HAP-1 (cell line): ENCODE measurements around the gene ZNF213.

Experiments used
- DNase-seq, 2 experiments: peaks; one replicate each; pipeline ENCODE4 v3.0.0-alpha.2; 2016 to 2020; ENCODE audit warnings: low spot score in 2 of 2
- H3K27me3 ChIP-seq: fragments of 250-450 bp; sonication (Bioruptor Pico); 2 replicates; pipeline ENCODE4 v1.5.1; 2020; ENCODE audit warnings: low read depth, mild to moderate bottlenecking, moderate library complexity
- H3K36me3 ChIP-seq: fragments of 250-450 bp; sonication (Bioruptor Pico); replicated peaks from 2 replicates; pipeline ENCODE4 v1.5.1; 2020; ENCODE audit warnings: mild to moderate bottlenecking
- H3K4me1 ChIP-seq: fragments of 250-450 bp; sonication (Bioruptor Pico); 2 replicates; pipeline ENCODE4 v1.5.1; 2020; ENCODE audit warnings: mild to moderate bottlenecking
- H3K4me3 ChIP-seq: fragments of 250-450 bp; sonication (Bioruptor Pico); 2 replicates; pipeline ENCODE4 v1.5.1; 2020; ENCODE audit warnings: mild to moderate bottlenecking, moderate library complexity
- H3K9me3 ChIP-seq: fragments of 250-450 bp; sonication (Bioruptor Pico); 2 replicates; pipeline ENCODE4 v1.5.1; 2020; ENCODE audit warnings: mild to moderate bottlenecking, moderate library complexity
- in situ Hi-C: fragments of 300-500 bp; cut with MboI; formaldehyde crosslinking; loops from 3 replicates; pipeline ENCODE4 v1.14.3; 2020; ENCODE audit warnings: low sequenced_read_pairs, inconsistent platforms, mixed read lengths

ZNF213 gene

DNA sequence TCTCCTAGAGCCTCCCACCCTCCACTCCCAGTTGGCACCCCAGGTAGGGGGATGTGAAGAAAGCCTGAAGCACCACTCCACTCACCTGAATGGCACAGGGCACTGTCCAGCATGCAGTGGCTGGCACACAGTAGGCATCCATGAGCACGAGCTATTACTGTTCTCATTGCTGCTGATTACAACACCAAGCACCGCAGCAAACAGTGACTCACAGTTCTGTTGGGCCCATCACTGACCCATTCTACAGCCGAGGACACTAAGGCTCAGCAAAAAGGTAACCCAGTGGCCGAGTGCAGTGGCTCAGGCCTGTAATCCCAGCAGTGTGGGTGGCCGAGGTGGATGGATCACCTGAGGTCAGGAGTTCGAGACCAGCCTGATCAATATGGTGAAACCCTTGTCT, 38.5 kb upstream of the ZNF213 start:
- H3K27me3 ChIP-seq: no peaks in the 10 kb centered on the region
- DNase-seq: no peak

DNA sequence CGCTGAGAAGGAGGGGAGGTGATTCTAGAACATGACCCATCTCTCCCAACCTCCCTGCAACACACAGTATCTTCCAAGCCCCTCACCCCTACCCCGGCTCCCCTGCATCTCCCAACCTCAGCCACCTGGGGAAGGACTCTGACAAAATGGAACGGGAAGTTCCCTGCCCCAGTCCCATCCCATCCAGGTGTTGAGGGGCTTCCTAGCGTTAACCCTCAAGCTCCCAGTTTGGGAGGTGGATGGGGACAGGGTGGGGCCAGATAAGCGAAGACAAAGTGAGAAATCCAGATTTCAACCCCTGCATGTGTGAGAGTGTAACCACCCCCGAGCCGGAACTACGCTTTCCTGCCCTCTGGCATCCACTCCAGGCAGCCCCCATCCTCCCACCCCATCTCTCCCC, 37.6 kb upstream of the ZNF213 start:
- H3K9me3 ChIP-seq: no peaks in the 10 kb centered on the region
- H3K4me1 ChIP-seq: peaks cover 21% of the 10 kb centered on the region
- no peaks in the 10 kb centered on the region for H3K27me3 ChIP-seq
- no peak overlapping the region for H3K4me3 ChIP-seq
- in situ Hi-C loops: loop anchor here (5.0 kb wide), 1 partner anchor 50 kb away; no protein-coding TSS in a partner anchor
- no peaks in the 10 kb centered on the region for H3K36me3 ChIP-seq
- no peak for DNase-seq

More for the DNA sequence above, 38.5 kb upstream of the ZNF213 start:
- Histone ChIP-seq H3K4me1 (peaks cover 15% of the 10 kb centered on the region), H3K36me3 (no peaks in the 10 kb centered on the region), H3K4me3 (no peak overlapping the region), H3K9me3 (no peaks in the 10 kb centered on the region)
- in situ Hi-C loops: loop anchor here (5.0 kb wide), 1 partner anchor 51 kb away; no protein-coding TSS in a partner anchor

DNA sequence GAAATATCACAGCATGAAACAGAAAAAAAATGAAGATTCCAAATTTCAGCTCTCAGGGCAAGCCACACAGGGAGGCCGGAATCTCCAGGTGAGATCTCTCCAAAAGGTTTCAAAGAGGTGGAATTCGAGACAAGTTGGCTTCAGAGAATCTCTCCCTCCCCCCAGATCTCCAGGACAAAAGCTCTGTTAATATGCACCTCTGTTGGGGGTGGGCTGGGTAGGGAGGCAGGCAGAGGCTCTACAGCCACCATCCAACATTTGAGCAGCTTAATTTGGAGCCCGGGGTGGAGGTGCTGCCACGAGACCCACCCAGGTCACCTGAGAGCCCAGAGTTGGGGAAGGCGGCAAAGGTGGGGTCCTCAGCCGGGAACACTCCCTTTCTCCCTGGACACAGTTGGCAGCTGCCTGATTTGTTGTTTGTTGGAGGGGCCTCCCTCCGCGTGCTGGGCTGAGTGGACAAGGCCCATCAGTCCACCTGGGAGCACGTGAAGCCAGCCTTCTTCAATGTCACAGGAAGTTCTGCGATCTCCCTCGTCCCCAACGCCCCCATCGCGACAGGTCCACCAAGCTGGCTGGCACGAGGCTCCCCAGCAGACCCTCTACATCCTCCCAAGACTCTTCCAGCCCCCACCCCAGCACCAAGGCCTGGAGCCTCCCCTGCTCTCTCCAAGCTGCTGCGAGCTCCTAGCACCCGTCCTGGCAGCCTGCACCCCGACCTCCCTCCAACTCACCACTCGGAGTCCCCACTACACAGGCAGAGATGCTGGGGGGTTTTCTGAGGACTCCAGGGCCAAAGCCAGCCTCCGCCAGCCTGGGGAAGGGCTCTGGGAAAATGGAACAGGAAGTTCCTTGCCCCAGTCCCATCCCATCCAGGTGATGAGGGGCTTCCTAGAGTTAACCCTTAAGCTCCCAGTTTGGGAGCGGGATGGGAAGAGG, 36.1 kb upstream of the ZNF213 start, which contains the start of gene ZSCAN10:
Gene ZSCAN10, minus strand, starts transcription at position 836 of the 936 bp plus-strand sequence. CDS start 6,357 bp downstream, outside the sequence.
- H3K9me3 ChIP-seq: no peaks in the 10 kb centered on the region
- H3K4me1 ChIP-seq: peaks cover 22% of the 10 kb centered on the region
- no peaks in the 10 kb centered on the region for H3K27me3 ChIP-seq
- in situ Hi-C loops: loop anchor here (5.0 kb wide), 1 partner anchor 49 kb away; no protein-coding TSS in a partner anchor
- H3K36me3 ChIP-seq: no peaks in the 10 kb centered on the region
- no peak for DNase-seq
- H3K4me3 ChIP-seq: no peak within 1 kb of the TSS

DNA sequence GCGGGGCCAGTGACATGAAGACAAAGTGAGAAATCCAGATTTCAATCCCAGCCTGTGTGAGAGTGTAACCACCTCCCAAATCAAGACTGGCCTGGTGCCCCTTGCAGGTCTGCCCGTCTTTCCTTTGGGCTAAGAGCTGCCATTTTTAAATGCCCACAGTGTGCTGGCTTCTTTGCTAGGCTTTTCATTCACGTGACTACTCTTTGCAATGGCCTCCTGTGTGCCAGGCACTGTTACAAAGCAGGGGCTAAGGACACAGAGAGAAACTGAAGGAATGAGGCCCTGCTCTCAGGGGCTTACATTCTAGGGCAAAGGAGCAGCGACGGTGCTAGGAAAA, 35.5 kb upstream of the ZNF213 start:
- in situ Hi-C loops: loop anchor here (5.0 kb wide), 1 partner anchor 48 kb away; no protein-coding TSS in a partner anchor
- Histone ChIP-seq H3K4me3 (no peak overlapping the region), H3K4me1 (peaks cover 22% of the 10 kb centered on the region)

DNA sequence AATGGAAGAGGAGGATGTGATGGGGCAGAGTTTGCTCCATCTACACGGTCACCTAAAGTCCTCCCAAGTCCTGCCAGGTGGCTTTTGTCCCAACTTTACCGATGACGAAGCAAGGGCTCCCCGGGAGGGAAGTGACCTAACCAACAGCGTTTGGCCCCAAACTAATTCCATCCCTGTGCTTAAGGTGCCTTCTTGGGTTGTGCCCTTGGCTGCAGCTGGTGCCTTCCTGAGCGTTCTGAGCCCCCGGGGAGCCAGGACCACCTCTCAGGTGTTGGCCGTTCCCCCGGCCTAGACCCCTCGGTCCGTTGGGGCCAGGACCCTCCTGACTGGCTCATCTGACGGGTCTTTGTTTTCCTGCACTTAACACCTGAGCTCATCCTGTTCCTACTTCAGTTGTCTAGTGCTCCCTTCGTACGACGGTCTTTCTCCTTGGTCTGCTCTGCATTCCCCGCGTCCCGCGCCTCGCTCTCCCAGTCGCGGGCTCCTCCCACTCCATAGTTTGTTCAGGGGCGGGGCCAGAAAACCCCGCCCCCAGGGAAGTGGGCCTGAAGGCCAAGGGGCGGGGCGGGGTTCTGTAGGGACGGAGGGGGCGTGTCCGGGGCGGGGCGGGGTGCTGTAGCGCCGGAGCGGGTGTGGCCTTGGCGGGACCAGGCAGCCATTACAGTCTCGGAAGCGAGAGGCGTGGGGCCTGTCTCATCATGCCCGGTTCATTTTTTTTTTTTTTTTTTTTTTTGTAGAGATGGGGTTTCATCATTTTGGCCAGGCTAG, 34.9 kb upstream of the ZNF213 start:
- Histone ChIP-seq H3K36me3 (no peaks in the 10 kb centered on the region), H3K4me1 (peaks cover 22% of the 10 kb centered on the region), H3K4me3 (no peak overlapping the region), H3K27me3 (no peaks in the 10 kb centered on the region), H3K9me3 (no peaks in the 10 kb centered on the region)
- in situ Hi-C loops: loop anchor here (5.0 kb wide), 1 partner anchor 47 kb away; no protein-coding TSS in a partner anchor
- peak; percentile 86 to 98 for DNase-seq

More for the DNA sequence above, 35.5 kb upstream of the ZNF213 start:
- Histone ChIP-seq H3K9me3 (no peaks in the 10 kb centered on the region), H3K36me3 (no peaks in the 10 kb centered on the region), H3K27me3 (no peaks in the 10 kb centered on the region)
- no peak for DNase-seq

DNA sequence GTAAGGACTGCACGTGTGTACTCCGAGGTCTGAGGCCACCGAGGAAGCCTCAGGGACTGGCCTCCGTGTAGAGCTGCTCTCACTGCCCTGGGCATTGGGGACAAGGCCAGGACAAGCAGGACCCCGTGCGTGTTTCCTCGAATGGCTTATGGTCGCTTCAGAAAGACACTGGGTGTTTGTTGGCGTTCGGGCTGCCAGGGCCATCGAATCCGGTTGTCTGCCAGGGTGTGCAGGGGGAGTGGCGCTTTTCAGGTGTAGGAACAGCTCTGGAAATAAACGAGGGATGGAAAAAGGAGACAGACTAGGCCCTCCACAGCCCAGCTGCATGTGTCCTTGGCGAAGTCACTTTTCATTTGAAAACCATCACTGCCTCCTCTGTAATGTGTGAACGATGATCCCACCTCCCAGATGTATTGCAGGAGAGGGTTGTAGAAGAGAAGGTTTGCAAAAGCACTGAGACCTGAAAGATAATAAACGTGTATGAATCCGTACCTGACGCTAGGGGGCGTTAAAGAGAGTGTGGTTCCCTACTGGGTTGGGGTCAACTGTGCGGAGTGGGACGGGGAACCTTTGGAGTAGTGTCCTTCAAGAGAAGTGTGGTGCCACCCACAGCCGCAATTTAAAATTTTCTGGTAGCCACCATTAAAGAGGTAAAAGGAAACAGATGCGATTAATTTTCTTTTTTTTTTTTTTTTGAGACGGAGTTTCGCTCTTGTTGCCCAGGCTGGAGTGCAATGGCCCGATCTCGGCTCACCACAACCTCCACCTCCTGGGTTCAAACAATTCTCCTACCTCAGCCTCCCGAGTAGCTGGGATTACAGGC, 33.6 kb upstream of the ZNF213 start:
- peak; percentile 42 to 75 for DNase-seq
- no peaks in the 10 kb centered on the region for H3K27me3 ChIP-seq
- H3K4me3 ChIP-seq: no peak overlapping the region
- H3K9me3 ChIP-seq: no peaks in the 10 kb centered on the region
- no peaks in the 10 kb centered on the region for H3K36me3 ChIP-seq
- H3K4me1 ChIP-seq: peaks cover 28% of the 10 kb centered on the region
- in situ Hi-C loops: no loop called here

DNA sequence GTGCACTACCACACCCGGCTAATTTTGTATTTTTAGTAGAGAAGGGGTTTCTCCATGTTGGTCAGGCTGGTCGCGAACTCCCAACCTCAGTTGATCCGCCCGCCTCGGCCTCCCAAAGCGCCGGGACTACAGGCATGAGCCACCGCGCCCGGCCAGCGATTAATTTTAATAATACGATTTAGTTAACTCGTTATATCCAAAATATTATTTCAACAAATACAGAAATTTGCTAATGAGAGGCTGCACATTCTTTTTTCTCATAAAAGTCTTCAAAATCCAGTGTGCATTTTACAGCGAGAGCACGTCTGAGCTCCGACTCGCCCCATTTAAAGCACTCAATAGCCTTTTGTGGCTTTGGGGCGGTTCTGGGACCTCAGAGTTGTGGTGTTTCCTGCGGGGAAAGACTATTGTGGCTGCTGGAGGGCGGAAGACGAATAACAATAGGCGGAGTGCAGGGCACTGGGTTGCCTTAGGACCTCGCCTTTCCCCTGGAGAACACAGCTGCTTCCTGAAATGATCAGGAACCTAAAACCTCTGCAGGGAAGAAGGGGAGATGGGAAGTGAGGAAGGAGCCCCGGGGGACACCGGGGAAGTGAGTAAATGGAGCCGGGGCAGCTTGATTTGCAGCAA, 32.9 kb upstream of the ZNF213 start:
- Histone ChIP-seq H3K36me3 (no peaks in the 10 kb centered on the region), H3K4me1 (peaks cover 28% of the 10 kb centered on the region), H3K27me3 (no peaks in the 10 kb centered on the region), H3K9me3 (no peaks in the 10 kb centered on the region), H3K4me3 (peak overlapping the region; percentile 7; the same call in 1 of the 2 replicates)
- in situ Hi-C loops: no loop called here
- DNase-seq: peak; percentile 87 to 92

DNA sequence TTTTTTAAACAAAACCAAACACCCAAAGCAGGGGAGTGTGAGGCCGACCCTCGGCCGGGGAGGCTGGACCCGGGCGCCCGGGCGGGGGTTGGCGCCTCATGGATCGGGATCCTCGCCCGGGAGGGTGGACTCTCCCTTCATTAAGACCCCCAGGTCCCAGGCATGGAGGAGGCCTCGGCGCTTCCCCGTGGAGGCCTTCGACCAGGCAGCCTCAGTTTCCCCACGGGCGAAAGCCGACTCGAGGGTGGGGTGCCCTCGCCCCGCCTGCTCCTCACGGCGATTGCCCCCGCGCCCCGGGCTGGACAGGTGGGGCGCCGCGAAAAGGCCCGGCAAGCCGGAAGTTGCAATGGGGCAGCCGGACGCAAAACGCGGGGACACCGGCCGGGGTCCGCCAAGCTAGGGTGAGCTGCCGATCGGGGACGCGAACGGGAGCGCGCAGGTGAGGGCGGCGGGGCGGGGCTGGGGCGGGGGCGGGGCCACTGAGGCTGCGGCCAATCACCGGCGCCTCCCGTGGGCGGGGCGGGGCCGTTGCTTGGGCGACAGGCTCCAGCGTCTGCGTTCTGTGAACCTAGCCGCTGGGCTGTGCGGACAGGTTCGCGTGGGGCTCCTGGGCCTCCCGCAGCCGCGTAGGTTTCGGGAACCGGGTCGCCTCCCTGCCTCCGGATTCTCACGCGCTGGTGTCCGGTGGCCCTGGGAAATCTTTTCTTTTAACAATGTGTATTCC, 28.5 kb upstream of the ZNF213 start:
- in situ Hi-C loops: no loop called here
- Histone ChIP-seq H3K9me3 (no peaks in the 10 kb centered on the region), H3K27me3 (no peaks in the 10 kb centered on the region), H3K4me3 (peak overlapping the region; percentile 58), H3K4me1 (peaks cover 14% of the 10 kb centered on the region), H3K36me3 (no peaks in the 10 kb centered on the region)
- peak; percentile 81 to 96 for DNase-seq

DNA sequence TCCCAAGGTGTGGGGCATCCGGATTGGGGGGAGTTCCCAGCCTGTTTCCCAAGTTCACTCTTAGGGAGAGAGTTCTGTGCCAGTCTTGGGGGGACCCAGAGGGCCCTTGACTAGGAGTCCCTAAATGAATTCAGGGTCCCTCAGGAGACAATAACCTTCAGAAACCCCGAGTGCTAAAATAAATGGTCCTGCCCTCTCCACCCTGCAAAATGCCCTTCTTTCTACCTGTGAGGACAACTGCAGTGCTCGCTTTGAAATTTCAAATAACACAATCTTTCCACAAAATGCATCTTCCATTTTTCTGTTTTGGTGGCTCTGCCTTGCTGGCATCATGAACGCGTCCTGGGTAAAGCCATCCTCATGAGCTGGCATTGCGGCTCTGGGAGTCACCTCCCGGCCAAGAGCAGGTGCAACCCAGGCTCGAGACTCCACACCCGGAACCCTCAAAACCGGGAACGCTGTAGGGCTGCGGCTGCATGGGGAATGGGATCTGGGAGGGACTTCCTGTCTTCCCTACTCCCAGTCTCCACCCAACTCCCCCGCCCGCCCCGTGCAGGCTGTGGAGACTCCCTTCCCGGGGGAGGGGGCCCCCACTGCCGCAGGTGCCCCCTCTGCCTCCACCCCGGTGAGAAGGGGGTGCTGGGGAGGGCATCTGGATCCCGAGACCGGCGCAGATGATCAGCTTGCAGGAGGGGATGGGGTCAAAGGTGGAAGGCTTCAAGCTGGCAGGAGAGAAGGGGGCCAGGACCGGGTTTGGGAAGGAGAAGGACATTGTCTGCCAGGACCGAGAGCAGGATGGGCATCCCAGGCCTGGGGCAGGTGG, 22.6 kb upstream of the ZNF213 start, which contains the start of gene ZNF205:
Gene ZNF205, plus strand, starts transcription at position 529 of the 823 bp plus-strand sequence. CDS start 845 bp downstream, outside the sequence.
- peak within 1 kb of the TSS; percentile 72 for H3K4me3 ChIP-seq
- peaks cover 9% of the 10 kb centered on the region for H3K36me3 ChIP-seq
- peak; percentile 69 to 90 for DNase-seq
- in situ Hi-C loops: no loop called here
- H3K27me3 ChIP-seq: no peaks in the 10 kb centered on the region
- H3K9me3 ChIP-seq: no peaks in the 10 kb centered on the region
- H3K4me1 ChIP-seq: peaks cover 9% of the 10 kb centered on the region

DNA sequence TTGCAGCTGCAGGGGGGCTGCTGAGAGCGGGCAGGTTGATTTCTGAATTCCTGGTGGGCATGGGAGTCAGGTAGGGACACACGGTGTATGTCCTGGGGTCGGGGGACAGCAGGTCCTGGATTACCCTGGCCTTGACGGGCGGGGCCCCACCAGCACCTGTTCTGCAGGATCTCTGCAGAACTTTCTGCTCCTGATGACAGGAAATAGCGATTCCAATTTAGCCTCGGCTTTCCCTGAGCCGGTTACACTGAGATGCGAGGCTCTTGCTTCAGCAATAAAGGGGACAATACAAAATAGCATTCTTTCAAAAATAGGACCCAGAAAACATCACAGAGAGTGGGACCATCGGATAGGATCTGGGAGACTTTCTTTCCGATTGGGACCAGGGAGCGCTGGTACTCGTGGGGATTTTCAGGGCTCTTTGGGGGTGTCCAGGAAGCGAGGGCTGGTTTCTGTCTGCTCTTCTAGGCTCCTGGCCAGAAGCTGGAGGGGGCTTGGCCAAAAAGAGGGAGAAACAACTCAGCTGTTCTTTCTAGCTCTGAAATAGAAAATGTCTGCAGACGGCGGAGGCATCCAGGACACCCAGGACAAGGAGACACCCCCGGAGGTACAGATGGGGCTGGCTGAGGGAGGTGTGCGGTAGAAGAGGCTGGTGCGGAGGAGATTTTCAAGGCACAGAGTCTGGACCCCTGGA, 21.8 kb upstream of the ZNF213 start:
- in situ Hi-C loops: no loop called here
- DNase-seq: no peak
- H3K4me3 ChIP-seq: peak overlapping the region; percentile 72

DNA sequence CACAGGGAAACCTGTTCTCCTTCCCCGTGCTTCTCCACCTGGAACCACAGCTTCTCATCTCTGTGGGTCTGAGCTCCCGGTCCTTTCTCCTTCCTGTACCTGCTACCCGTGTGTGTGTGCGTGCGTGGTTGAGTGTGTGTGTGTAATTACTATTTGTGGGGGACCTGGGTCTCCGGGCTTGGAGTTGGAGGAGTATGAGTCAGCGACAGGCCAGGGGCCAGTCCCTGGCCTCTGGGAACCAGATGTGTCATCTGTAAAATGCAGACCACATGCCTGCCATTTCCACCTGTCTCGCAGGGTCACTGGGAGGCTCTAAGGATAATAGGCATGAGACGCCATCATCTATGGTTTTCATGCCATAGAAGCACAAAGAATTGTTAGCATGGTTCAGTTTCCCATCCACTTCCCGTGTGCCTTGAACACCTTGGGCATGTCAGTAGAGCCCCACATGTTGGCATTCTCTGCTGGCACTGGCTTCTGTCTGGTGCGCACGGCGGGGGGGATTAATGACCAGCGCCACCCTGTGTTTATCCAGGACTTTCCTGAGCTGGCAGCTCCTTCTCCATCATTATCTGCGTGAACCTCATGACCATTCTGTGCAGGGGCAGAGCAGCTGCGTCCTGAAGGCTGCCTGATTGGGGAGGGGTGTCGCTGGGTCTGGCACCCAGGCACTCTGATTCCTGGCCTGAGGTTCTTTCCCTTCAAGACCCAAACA, 20.9 kb upstream of the ZNF213 start:
- H3K4me1 ChIP-seq: peaks cover 9% of the 10 kb centered on the region
- peak overlapping the region; percentile 72 for H3K4me3 ChIP-seq
- peaks cover 9% of the 10 kb centered on the region for H3K36me3 ChIP-seq
- no peaks in the 10 kb centered on the region for H3K27me3 ChIP-seq
- no peaks in the 10 kb centered on the region for H3K9me3 ChIP-seq
- in situ Hi-C loops: no loop called here
- DNase-seq: no peak

More for the DNA sequence above, 21.8 kb upstream of the ZNF213 start:
- Histone ChIP-seq H3K9me3 (no peaks in the 10 kb centered on the region), H3K4me1 (peaks cover 9% of the 10 kb centered on the region), H3K27me3 (no peaks in the 10 kb centered on the region), H3K36me3 (peaks cover 9% of the 10 kb centered on the region)
